Purkinje cell (primary cell): ENCODE data around the gene KMT2B. TPM values are rescaled to one million over a fixed set of nuclear protein-coding genes. Genes with fewer than 3 reads are reported as not detected.

Source experiments
- polyA plus RNA-seq: library from polyadenylated mRNA; unstranded; fragments of >200 nt; fragmentation: Nextera tagmentation; gene quantifications from 2 replicates; pipeline ENCODE4 v1.2.1, GENCODE V29; 2014

KMT2B gene, protein sequence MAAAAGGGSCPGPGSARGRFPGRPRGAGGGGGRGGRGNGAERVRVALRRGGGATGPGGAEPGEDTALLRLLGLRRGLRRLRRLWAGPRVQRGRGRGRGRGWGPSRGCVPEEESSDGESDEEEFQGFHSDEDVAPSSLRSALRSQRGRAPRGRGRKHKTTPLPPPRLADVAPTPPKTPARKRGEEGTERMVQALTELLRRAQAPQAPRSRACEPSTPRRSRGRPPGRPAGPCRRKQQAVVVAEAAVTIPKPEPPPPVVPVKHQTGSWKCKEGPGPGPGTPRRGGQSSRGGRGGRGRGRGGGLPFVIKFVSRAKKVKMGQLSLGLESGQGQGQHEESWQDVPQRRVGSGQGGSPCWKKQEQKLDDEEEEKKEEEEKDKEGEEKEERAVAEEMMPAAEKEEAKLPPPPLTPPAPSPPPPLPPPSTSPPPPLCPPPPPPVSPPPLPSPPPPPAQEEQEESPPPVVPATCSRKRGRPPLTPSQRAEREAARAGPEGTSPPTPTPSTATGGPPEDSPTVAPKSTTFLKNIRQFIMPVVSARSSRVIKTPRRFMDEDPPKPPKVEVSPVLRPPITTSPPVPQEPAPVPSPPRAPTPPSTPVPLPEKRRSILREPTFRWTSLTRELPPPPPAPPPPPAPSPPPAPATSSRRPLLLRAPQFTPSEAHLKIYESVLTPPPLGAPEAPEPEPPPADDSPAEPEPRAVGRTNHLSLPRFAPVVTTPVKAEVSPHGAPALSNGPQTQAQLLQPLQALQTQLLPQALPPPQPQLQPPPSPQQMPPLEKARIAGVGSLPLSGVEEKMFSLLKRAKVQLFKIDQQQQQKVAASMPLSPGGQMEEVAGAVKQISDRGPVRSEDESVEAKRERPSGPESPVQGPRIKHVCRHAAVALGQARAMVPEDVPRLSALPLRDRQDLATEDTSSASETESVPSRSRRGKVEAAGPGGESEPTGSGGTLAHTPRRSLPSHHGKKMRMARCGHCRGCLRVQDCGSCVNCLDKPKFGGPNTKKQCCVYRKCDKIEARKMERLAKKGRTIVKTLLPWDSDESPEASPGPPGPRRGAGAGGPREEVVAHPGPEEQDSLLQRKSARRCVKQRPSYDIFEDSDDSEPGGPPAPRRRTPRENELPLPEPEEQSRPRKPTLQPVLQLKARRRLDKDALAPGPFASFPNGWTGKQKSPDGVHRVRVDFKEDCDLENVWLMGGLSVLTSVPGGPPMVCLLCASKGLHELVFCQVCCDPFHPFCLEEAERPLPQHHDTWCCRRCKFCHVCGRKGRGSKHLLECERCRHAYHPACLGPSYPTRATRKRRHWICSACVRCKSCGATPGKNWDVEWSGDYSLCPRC (N-terminal part only)
- polyA plus RNA-seq: 1.0 and 1.8 TPM in 2 replicates

DNA sequence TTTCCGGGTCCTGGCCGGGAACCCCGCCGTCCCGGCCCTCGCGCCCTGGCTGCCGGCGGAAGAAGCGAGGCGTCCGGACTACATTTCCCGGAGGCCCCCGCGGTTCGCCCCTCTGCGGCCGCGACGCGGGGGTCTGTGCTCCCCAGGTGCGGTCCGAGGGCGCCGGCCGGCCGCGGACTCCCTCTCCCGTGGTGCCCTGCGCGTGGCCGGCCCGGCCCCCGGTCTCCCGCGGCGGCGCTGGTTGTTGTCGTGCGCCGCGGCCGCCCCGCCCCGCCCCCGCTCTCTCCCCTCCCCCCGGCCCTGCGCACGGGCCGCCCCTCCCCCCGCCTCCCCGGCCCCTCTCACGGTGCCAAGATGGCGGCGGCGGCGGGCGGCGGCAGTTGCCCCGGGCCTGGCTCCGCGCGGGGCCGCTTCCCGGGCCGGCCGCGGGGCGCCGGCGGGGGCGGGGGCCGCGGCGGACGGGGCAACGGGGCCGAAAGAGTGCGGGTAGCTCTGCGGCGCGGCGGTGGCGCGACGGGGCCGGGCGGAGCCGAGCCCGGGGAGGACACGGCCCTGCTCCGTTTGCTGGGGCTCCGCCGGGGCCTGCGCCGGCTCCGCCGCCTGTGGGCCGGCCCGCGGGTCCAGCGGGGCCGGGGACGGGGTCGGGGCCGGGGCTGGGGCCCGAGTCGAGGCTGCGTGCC lies at the start of gene KMT2B:
Gene KMT2B (plus strand): TSS at position 339 of the 680 bp plus-strand sequence. CDS start 16 bp downstream, at position 355.

GRCh38 chr19:35704218-35704617 lies 13.6 kb upstream of the KMT2B start, which contains the start of gene ZBTB32:
Gene ZBTB32, plus strand, starts transcription at chr19:35704558. Its CDS starts 10,069 bp downstream, at chr19:35714627.

GRCh38 chr19:35742121-35742724 lies 24.4 kb downstream of the KMT2B start, which contains the start of gene IGFLR1:
Gene IGFLR1, minus strand, starts transcription at chr19:35742452. Its CDS starts 1,272 bp downstream, at chr19:35741180.

GRCh38 chr19:35745328-35746086 lies 27.7 kb downstream of the KMT2B start, which contains the start of the genes PSENEN and U2AF1L4:
Gene PSENEN, plus strand, starts transcription at chr19:35745651. Its CDS starts 280 bp downstream, at chr19:35745931.
Gene U2AF1L4, minus strand, starts transcription at chr19:35745418. Its CDS starts 27 bp downstream, at chr19:35745391.

DNA sequence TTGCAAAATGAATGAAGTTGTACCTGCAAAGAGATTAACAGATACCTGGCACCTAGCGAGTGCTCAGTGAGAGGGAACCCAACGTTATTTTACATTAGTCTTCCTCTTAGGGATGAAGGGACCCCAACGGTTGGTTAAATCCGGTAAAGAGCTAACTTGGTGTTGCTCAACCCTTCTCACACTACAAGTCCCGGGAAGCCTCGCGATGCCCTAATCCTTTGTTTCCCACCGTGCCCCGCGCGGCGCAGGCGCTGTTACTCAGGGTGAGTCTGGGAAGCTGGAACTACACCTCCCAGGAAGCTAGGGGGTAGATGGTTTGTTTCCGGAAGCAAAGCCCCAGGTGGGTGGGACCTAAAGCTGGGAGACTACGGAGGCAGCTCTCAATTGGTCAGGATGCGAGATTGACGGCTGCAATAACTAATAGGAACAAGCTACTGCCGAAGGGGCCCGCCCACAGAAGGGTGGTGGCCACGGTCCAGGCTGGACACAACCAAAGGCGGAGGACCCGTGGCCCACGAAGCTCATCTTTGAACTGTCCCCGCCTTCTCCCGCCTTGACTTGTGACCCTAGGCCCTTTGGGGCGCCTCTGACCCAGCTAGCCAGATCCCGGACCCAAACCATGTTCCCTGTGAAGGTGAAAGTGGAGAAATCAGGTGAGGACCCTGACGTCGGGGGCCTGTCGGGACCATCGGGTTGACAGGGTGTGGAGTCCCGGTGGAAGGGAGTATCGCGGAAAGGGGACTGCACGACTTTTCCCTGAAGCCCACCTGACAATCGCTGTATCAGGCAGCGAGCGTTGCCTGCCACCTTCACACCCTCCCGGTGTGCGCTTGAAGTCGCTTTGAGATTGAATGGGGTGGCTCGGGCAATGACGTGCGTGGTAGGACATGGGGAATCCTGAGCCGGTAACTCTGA lies 30.6 kb downstream of the KMT2B start, which contains the start of gene LIN37:
Gene LIN37 (plus strand): TSS at position 471 of the 915 bp plus-strand sequence. CDS start 149 bp downstream, at position 620.

GRCh38 chr19:35756377-35757230 lies 38.8 kb downstream of the KMT2B start, which contains the start of gene HSPB6:
Gene HSPB6, minus strand, starts transcription at chr19:35757029. Its CDS starts 21 bp downstream, at chr19:35757008.

DNA sequence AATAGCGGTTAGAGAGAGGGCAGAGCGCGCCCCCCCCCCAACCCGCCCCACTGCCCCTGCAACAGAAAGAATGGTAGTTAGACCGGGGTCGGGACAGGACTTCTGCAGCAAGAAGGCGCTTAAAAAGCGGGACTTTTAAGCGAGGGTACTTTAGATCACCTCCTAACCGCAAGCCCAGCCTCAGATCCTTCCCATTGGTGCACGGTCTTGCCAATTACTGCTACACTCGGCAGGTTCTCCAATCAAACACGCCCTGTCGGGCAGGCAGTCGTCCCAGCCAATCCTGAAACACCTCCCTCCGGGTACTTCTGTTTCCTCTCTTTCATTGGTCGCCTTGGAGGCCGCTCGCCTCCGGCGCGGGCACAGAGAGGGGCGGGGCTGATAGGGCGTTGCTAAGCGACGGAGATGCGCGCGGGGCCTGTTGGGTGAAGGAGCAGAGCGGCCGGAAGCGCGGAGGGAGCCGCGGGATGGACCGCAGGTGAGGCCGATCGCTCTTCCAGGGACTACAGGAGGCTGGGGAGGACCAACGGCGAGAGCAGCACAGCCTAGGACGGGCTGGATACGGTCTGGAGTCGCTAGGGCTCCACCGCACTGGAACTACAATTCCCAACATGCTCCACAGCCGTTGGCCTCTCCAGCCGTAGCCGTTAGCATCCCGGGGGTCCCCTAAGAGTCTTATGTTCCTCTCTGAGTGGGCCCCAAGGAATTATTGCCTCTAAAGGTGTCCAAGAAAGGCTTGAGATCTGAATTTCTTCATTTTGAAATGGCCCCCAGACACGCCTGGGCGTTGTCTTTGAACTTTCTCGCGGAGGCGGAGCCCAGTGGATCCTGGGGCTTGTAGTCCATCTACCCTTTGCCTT lies 40.2 kb downstream of the KMT2B start, which contains the start of gene PROSER3:
Gene PROSER3 (plus strand): TSS at position 428 of the 860 bp plus-strand sequence. CDS start 40 bp downstream, at position 468.

GRCh38 chr19:35775298-35776101 lies 57.7 kb downstream of the KMT2B start, which contains the start of gene ARHGAP33:
Gene ARHGAP33, plus strand, starts transcription at chr19:35775564. Its CDS starts 95 bp downstream, at chr19:35775659.

Other genes with a start within 250 kb of the KMT2B start
- 0.58 and 1.7 TPM in 2 replicates for gene KRTDAP, start 227.5 kb upstream of the KMT2B start, polyA plus RNA-seq
- gene DMKN, start 204.4 kb upstream of the KMT2B start, polyA plus RNA-seq: 6.0 and 7.7 TPM in 2 replicates
- gene SBSN, start 189.7 kb upstream of the KMT2B start, polyA plus RNA-seq: not detected in 2 replicates
- not detected in 2 replicates for gene GAPDHS, start 184.5 kb upstream of the KMT2B start, polyA plus RNA-seq
- 95.0 and 102 TPM in 2 replicates for gene TMEM147, start 172.4 kb upstream of the KMT2B start, polyA plus RNA-seq
- gene ATP4A, start 154.3 kb upstream of the KMT2B start, polyA plus RNA-seq: not detected in 2 replicates
- gene PMIS2, start 131.8 kb upstream of the KMT2B start, polyA plus RNA-seq: not detected in 2 replicates
- 0.60 and 0.84 TPM in 2 replicates for gene HAUS5, start 105.3 kb upstream of the KMT2B start, polyA plus RNA-seq
- 8.9 and 12.6 TPM in 2 replicates for gene RBM42, start 89.0 kb upstream of the KMT2B start, polyA plus RNA-seq
- gene ETV2, start 76.3 kb upstream of the KMT2B start, polyA plus RNA-seq: 0.70 TPM in 1 of 2 replicates, not detected in the other
- gene COX6B1, start 69.7 kb upstream of the KMT2B start, polyA plus RNA-seq: 1,754 and 2,269 TPM in 2 replicates
- 0.27 TPM in 1 of 2 replicates, not detected in the other for gene UPK1A, start 51.5 kb upstream of the KMT2B start, polyA plus RNA-seq
- not detected in 2 replicates for gene ZBTB32, start 13.4 kb upstream of the KMT2B start, polyA plus RNA-seq
- 1.0 and 4.9 TPM in 2 replicates for gene IGFLR1, start 24.4 kb downstream of the KMT2B start, polyA plus RNA-seq
- gene U2AF1L4, start 27.4 kb downstream of the KMT2B start, polyA plus RNA-seq: 69.6 and 75.0 TPM in 2 replicates
- gene PSENEN, start 27.6 kb downstream of the KMT2B start, polyA plus RNA-seq: 311 and 383 TPM in 2 replicates
- gene LIN37, start 30.6 kb downstream of the KMT2B start, polyA plus RNA-seq: 4.6 and 8.3 TPM in 2 replicates
- gene HSPB6, start 39.0 kb downstream of the KMT2B start, polyA plus RNA-seq: 0.50 TPM in 1 of 2 replicates, not detected in the other
- 0.51 TPM in 1 of 2 replicates, not detected in the other for gene PROSER3, start 40.2 kb downstream of the KMT2B start, polyA plus RNA-seq
- 0.15 and 0.40 TPM in 2 replicates for gene ARHGAP33, start 57.6 kb downstream of the KMT2B start, polyA plus RNA-seq
- gene PRODH2, start 94.8 kb downstream of the KMT2B start, polyA plus RNA-seq: not detected in 2 replicates
- gene NPHS1, start 134.5 kb downstream of the KMT2B start, polyA plus RNA-seq: 0.08 TPM in 1 of 2 replicates, not detected in the other
- gene KIRREL2, start 138.9 kb downstream of the KMT2B start, polyA plus RNA-seq: 1.1 TPM in 1 of 2 replicates, not detected in the other
- gene APLP1, start 150.6 kb downstream of the KMT2B start, polyA plus RNA-seq: 223 and 377 TPM in 2 replicates
- gene NFKBID, start 182.5 kb downstream of the KMT2B start, polyA plus RNA-seq: 1.5 and 1.8 TPM in 2 replicates
- gene HCST, start 184.5 kb downstream of the KMT2B start, polyA plus RNA-seq: 2.0 and 3.8 TPM in 2 replicates
- 0.70 TPM in 1 of 2 replicates, not detected in the other for gene TYROBP, start 190.3 kb downstream of the KMT2B start, polyA plus RNA-seq
- gene LRFN3, start 218.4 kb downstream of the KMT2B start, polyA plus RNA-seq: 0.15 and 0.60 TPM in 2 replicates